ENCODE measurements around the gene SYT9. TPM values are rescaled to one million over a fixed set of nuclear protein-coding genes. Genes with fewer than 3 reads are reported as not detected.

SYT9 gene
- total RNA-seq, 4 donors from 2014 or later: 0.24 to 2.1 (median 0.52) TPM

- Histone ChIP-seq H3K36me3 (no peaks in the 10 kb centered on the region), H3K4me1 (no peaks in the 10 kb centered on the region), H3K27ac (no peak overlapping the region), H3K9me3 (no peaks in the 10 kb centered on the region), H3K27me3 (no peaks in the 10 kb centered on the region), H3K4me3 (no peak overlapping the region)
- no peak for DNase-seq (ENCODE audit: low spot score in 2 of 2)
- TF ChIP-seq CTCF (IDR thresholded peaks at IDR 0.05) (no peak), EP300 (IDR thresholded peaks at IDR 0.05) (no peak), POLR2AphosphoS5 (IDR thresholded peaks at IDR 0.05) (no peak), POLR2A (IDR thresholded peaks at IDR 0.05) (no peak)
- WGBS: 27% methylated on average over 8 of the region's 8 CpGs
These were observed 97.0 kb downstream of the SYT9 start for GRCh38 chr11:7348432-7349304.

- Histone ChIP-seq H3K27ac (no peak overlapping the region), H3K4me1 (no peaks in the 10 kb centered on the region), H3K27me3 (no peaks in the 10 kb centered on the region), H3K9me3 (no peaks in the 10 kb centered on the region), H3K36me3 (no peaks in the 10 kb centered on the region), H3K4me3 (no peak overlapping the region)
- DNase-seq (ENCODE audit: low spot score in 2 of 2): no peak
- TF ChIP-seq EP300 (IDR thresholded peaks at IDR 0.05) (no peak), CTCF (IDR thresholded peaks at IDR 0.05) (no peak), POLR2A (IDR thresholded peaks at IDR 0.05) (no peak), POLR2AphosphoS5 (IDR thresholded peaks at IDR 0.05) (no peak)
- WGBS: 90% methylated on average over 5 of the region's 5 CpGs
These were observed 99.5 kb downstream of the SYT9 start for GRCh38 chr11:7351228-7351627.

- no peak overlapping the region for H3K4me3 ChIP-seq
- no peak overlapping the region for H3K27ac ChIP-seq
- no peaks in the 10 kb centered on the region for H3K27me3 ChIP-seq
- H3K9me3 ChIP-seq: no peaks in the 10 kb centered on the region
- no peaks in the 10 kb centered on the region for H3K4me1 ChIP-seq
- H3K36me3 ChIP-seq: no peaks in the 10 kb centered on the region
- no peak for DNase-seq (ENCODE audit: low spot score in 2 of 2)
- no peak for TF ChIP-seq POLR2AphosphoS5 (IDR thresholded peaks at IDR 0.05)
- no peak for TF ChIP-seq CTCF (IDR thresholded peaks at IDR 0.05)
- TF ChIP-seq POLR2A (IDR thresholded peaks at IDR 0.05): no peak
- no peak for TF ChIP-seq EP300 (IDR thresholded peaks at IDR 0.05)
- WGBS: 78% methylated on average over 4 of the region's 4 CpGs
These were observed 101.4 kb downstream of the SYT9 start for GRCh38 chr11:7353100-7353499.

- TF ChIP-seq CTCF (IDR thresholded peaks at IDR 0.05) (no peak), POLR2A (IDR thresholded peaks at IDR 0.05) (no peak), POLR2AphosphoS5 (IDR thresholded peaks at IDR 0.05) (no peak), EP300 (IDR thresholded peaks at IDR 0.05) (no peak)
- no peaks in the 10 kb centered on the region for H3K27me3 ChIP-seq
- H3K9me3 ChIP-seq: no peaks in the 10 kb centered on the region
- no peak overlapping the region for H3K4me3 ChIP-seq
- H3K27ac ChIP-seq: no peak overlapping the region
- 48% methylated on average over 1 of the region's 1 CpG for WGBS
- H3K36me3 ChIP-seq: no peaks in the 10 kb centered on the region
- no peaks in the 10 kb centered on the region for H3K4me1 ChIP-seq
- DNase-seq (ENCODE audit: low spot score in 2 of 2): no peak
These were observed 113.0 kb downstream of the SYT9 start for GRCh38 chr11:7364660-7365059.

GRCh38 chr11:7367803-7368202, 116.1 kb downstream of the SYT9 start:
- Histone ChIP-seq H3K27ac (no peak overlapping the region), H3K27me3 (no peaks in the 10 kb centered on the region), H3K9me3 (peaks cover 4% of the 10 kb centered on the region), H3K36me3 (no peaks in the 10 kb centered on the region), H3K4me1 (no peaks in the 10 kb centered on the region), H3K4me3 (no peak overlapping the region)
- no peak for TF ChIP-seq POLR2AphosphoS5 (IDR thresholded peaks at IDR 0.05)
- TF ChIP-seq CTCF (IDR thresholded peaks at IDR 0.05): no peak
- no peak for TF ChIP-seq EP300 (IDR thresholded peaks at IDR 0.05)
- no peak for TF ChIP-seq POLR2A (IDR thresholded peaks at IDR 0.05)
- no peak for DNase-seq (ENCODE audit: low spot score in 2 of 2)

Measured in suprapubic skin (tissue), 4 donors.